Keratinocyte (primary cell): ENCODE results near the gene ERC2. TPM values are rescaled to one million over a fixed set of nuclear protein-coding genes. Genes with fewer than 3 reads are reported as not detected.

Experiments used
- DNase-seq: peaks from one replicate; pipeline ENCODE4 v3.0.0-alpha.2; 2011; ENCODE audit warnings: low read depth, missing footprints, low spot score
- FAIRE-seq: peaks from 2 replicates; lab custom pipeline; 2011; peaks lifted over from hg19 to GRCh38; lab: Jason Lieb, UNC
- H2AFZ ChIP-seq: 2 replicates; pipeline ENCODE4 v1.6.0; 2012; ENCODE audit warnings: low read length, control low read depth, inconsistent platforms; ENCODE audit not compliant: control insufficient read depth
- H3K27ac ChIP-seq: 2 replicates; pipeline ENCODE4 v1.5.1; 2011; ENCODE audit warnings: low read length; ENCODE audit not compliant: control insufficient read depth, insufficient read depth
- H3K27me3 ChIP-seq: 3 replicates; pipeline ENCODE4 v1.6.0; 2011; ENCODE audit warnings: low read length; ENCODE audit not compliant: control insufficient read depth, insufficient read depth; ENCODE audit errors: extremely low read depth
- H3K36me3 ChIP-seq, 2 experiments: 2 replicates in 1 of 2; 3 replicates in 1 of 2; pipeline ENCODE4 v1.5.1; 2011; ENCODE audit warnings: low read length in 2 of 2, mild to moderate bottlenecking in 1 of 2; ENCODE audit not compliant: control insufficient read depth in 2 of 2, insufficient read depth in 2 of 2; ENCODE audit errors: extremely low read depth in 1 of 2
- H3K4me1 ChIP-seq: 3 replicates; pipeline ENCODE4 v1.5.1; 2011; ENCODE audit warnings: low read length; ENCODE audit not compliant: control insufficient read depth, insufficient read depth; ENCODE audit errors: extremely low read depth
- H3K4me2 ChIP-seq: 3 replicates; pipeline ENCODE4 v1.6.0; 2011; ENCODE audit warnings: low read depth, low read length; ENCODE audit not compliant: control insufficient read depth, insufficient read depth; ENCODE audit errors: extremely low read depth
- H3K4me3 ChIP-seq, 3 experiments: fragments of 200-600 bp in 1 of 3; sonication (generic) in 1 of 3; 2 replicates in 2 of 3; 3 replicates in 1 of 3; pipeline ENCODE4 v1.5.1; 2011 to 2016; ENCODE audit warnings: low read length in 3 of 3, mild to moderate bottlenecking in 3 of 3, control low read depth in 2 of 3, inconsistent platforms in 1 of 3, low read depth in 1 of 3, mixed read lengths in 1 of 3, mixed run types in 1 of 3, moderate library complexity in 1 of 3; ENCODE audit not compliant: control insufficient read depth in 2 of 3, insufficient read depth in 2 of 3; ENCODE audit errors: extremely low read depth in 1 of 3
- H3K79me2 ChIP-seq: 2 replicates; pipeline ENCODE4 v1.6.0; 2012; ENCODE audit warnings: low read length; ENCODE audit not compliant: control insufficient read depth, insufficient read depth
- H3K9ac ChIP-seq: 3 replicates; pipeline ENCODE4 v1.6.0; 2011; ENCODE audit warnings: low read length; ENCODE audit not compliant: control insufficient read depth, insufficient read depth; ENCODE audit errors: extremely low read depth
- H3K9me1 ChIP-seq: 3 replicates; pipeline ENCODE4 v1.6.0; 2011; ENCODE audit warnings: low read length; ENCODE audit not compliant: control insufficient read depth, insufficient read depth; ENCODE audit errors: extremely low read depth
- H3K9me3 ChIP-seq: 2 replicates; pipeline ENCODE4 v1.5.1; 2012; ENCODE audit warnings: low read depth, low read length; ENCODE audit not compliant: control insufficient read depth
- H4K20me1 ChIP-seq: 3 replicates; pipeline ENCODE4 v1.6.0; 2011; ENCODE audit warnings: low read length; ENCODE audit not compliant: control insufficient read depth, insufficient read depth; ENCODE audit errors: extremely low read depth
- EZH2 ChIP-seq: IDR thresholded peaks from one replicate; pipeline ENCODE4 v1.6.1; 2012; ENCODE audit warnings: inconsistent platforms, mild to moderate bottlenecking, low read length, moderate library complexity
- dilution Hi-C: fragments of 300-500 bp; cut with MboI; formaldehyde crosslinking; loops from one replicate; pipeline ENCODE4 v1.7.0; 2020; ENCODE audit warnings: low sequenced_read_pairs; ENCODE audit not compliant: extremely low pct_ligation_motif_present
- polyA plus RNA-seq, 5 experiments: library from polyadenylated mRNA; depleted of rRNA in 3 of 5; stranded (reverse) in 3 of 5; stranded (forward) in 1 of 5; unstranded in 1 of 5; fragments of >200 nt; gene quantifications; 1 replicate in 1 of 5; 2 replicates in 3 of 5; 3 replicates in 1 of 5; pipeline versions ENCODE4 v1.2.1 to v1.2.3, GENCODE V29; 2011 to 2012; ENCODE audit warnings: missing spikeins in 2 of 5, low read depth in 1 of 5, low replicate concordance in 1 of 5
- TF ChIP-seq, protein P1 (sequence below), 3 experiments: IDR thresholded peaks in 1 of 3; conservative IDR thresholded peaks in 1 of 3; optimal IDR thresholded peaks in 1 of 3; 2 replicates in 2 of 3; 3 replicates in 1 of 3; pipeline versions ENCODE3 to v1.5.1; 2011; ENCODE audit warnings: low read length in 3 of 3, mild to moderate bottlenecking in 3 of 3, moderate library complexity in 2 of 3, control low read depth in 1 of 3, inconsistent platforms in 1 of 3; ENCODE audit not compliant: insufficient read depth in 2 of 3; ENCODE audit errors: extremely low read depth in 1 of 3

Gene ERC2
- polyA plus RNA-seq, 1 donor (not counting 4 experiments of a cell fraction or from before 2014, with no cell fraction given): 0.08 TPM

DNA sequence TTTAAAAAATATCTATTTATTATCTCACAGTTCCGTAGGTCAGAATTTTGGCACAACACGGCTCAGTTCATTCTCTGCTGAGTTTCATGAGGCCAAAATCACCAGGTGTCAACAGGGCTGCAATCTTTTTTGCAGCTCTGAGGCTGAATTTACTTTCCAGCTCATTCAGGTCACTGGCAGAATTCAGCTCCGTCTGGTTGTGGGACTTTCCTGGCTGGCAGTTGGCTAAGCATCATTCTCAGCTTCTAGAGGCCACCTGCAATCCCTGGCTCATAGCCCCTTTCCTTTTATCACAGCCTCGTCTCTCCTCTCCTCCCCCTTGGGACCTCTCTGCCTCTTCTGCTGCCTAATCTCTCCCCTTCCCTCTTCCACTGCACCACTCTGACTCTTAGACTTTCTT, 807.1 kb downstream of the ERC2 start:
- Histone ChIP-seq H2AFZ (no peak overlapping the region), H3K36me3 (no peaks in the 10 kb centered on the region), H3K4me3 (no peak overlapping the region), H3K9me3 (no peaks in the 10 kb centered on the region), H3K27ac (no peak overlapping the region), H3K4me1 (peaks cover 23% of the 10 kb centered on the region), H3K27me3 (no peaks in the 10 kb centered on the region), H3K4me2 (no peak overlapping the region), H3K9ac (no peak overlapping the region), H3K9me1 (no peaks in the 10 kb centered on the region), H3K79me2 (no peaks in the 10 kb centered on the region), H4K20me1 (no peaks in the 10 kb centered on the region)
- TF ChIP-seq EZH2: no peak
- TF ChIP-seq, protein P1, sequence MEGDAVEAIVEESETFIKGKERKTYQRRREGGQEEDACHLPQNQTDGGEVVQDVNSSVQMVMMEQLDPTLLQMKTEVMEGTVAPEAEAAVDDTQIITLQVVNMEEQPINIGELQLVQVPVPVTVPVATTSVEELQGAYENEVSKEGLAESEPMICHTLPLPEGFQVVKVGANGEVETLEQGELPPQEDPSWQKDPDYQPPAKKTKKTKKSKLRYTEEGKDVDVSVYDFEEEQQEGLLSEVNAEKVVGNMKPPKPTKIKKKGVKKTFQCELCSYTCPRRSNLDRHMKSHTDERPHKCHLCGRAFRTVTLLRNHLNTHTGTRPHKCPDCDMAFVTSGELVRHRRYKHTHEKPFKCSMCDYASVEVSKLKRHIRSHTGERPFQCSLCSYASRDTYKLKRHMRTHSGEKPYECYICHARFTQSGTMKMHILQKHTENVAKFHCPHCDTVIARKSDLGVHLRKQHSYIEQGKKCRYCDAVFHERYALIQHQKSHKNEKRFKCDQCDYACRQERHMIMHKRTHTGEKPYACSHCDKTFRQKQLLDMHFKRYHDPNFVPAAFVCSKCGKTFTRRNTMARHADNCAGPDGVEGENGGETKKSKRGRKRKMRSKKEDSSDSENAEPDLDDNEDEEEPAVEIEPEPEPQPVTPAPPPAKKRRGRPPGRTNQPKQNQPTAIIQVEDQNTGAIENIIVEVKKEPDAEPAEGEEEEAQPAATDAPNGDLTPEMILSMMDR (optimal IDR thresholded peaks at IDR 0.05 in 1 of 3, IDR thresholded peaks at IDR 0.05 in 1 of 3, conservative IDR thresholded peaks at IDR 0.05 in 1 of 3; ENCODE audit: extremely low read depth in 1 of 3, insufficient read depth in 2 of 3, low read length in 3 of 3): no peak
- dilution Hi-C loops: no loop called here
- FAIRE-seq (no peak), DNase-seq (no peak)

DNA sequence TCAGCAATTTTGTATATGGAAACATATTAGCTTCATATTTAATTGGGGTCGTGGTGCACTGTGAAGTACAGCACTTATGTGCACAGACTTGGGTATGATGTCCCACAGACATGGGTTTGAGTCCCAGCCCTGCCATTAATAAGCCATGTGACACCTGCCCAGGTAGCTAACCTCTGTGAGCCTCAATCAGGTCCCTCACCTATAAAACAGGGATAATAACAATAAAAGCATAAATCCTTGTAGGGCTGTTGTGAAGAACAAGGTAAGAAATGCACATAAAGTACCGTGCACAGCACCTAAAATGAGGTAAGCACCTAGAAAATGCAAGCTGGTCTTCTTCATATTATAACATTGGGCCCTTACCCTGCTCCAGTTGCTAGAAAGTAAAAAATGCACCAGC, 807.6 kb downstream of the ERC2 start:
- TF ChIP-seq, protein P1 (optimal IDR thresholded peaks at IDR 0.05 in 1 of 3, IDR thresholded peaks at IDR 0.05 in 1 of 3, conservative IDR thresholded peaks at IDR 0.05 in 1 of 3; ENCODE audit: extremely low read depth in 1 of 3, insufficient read depth in 2 of 3, low read length in 3 of 3): no peak
- TF ChIP-seq EZH2: no peak
- no peaks in the 10 kb centered on the region for H3K36me3 ChIP-seq
- FAIRE-seq (no peak), DNase-seq (no peak)
- H3K27me3 ChIP-seq: no peaks in the 10 kb centered on the region
- H3K9me1 ChIP-seq: no peaks in the 10 kb centered on the region
- H3K79me2 ChIP-seq: no peaks in the 10 kb centered on the region
- no peak overlapping the region for H3K4me3 ChIP-seq
- H2AFZ ChIP-seq: no peak overlapping the region
- H3K27ac ChIP-seq: no peak overlapping the region
- dilution Hi-C loops: no loop called here
- no peak overlapping the region for H3K9ac ChIP-seq
- H3K4me1 ChIP-seq: peaks cover 23% of the 10 kb centered on the region
- H4K20me1 ChIP-seq: no peaks in the 10 kb centered on the region
- H3K9me3 ChIP-seq: no peaks in the 10 kb centered on the region
- H3K4me2 ChIP-seq: no peak overlapping the region
